HUES6 (cell line): Measurements from ENCODE around the gene HIF1AN.

Experiments
- H3K27ac ChIP-seq: 2 replicates; pipeline ENCODE4 v1.7.0; 2013; ENCODE audit warnings: low read depth, mild to moderate bottlenecking, low read length, inconsistent platforms
- H3K27me3 ChIP-seq: 2 replicates; pipeline ENCODE4 v1.6.1; 2013; ENCODE audit warnings: low read length; ENCODE audit not compliant: control insufficient read depth, insufficient read depth
- H3K36me3 ChIP-seq: 2 replicates; pipeline ENCODE4 v1.6.1; 2013; ENCODE audit warnings: low read length; ENCODE audit not compliant: control insufficient read depth, insufficient read depth
- H3K4me1 ChIP-seq: 2 replicates; pipeline ENCODE4 v1.6.1; 2013; ENCODE audit warnings: low read length; ENCODE audit not compliant: control insufficient read depth, insufficient read depth
- H3K4me3 ChIP-seq: 2 replicates; pipeline ENCODE4 v1.5.1; 2013; ENCODE audit warnings: low read depth, low read length
- H3K9ac ChIP-seq: one replicate; pipeline ENCODE4 v1.6.1; 2013; ENCODE audit warnings: mild to moderate bottlenecking, low read length
- H3K9me3 ChIP-seq: 2 replicates; pipeline ENCODE4 v1.6.1; 2013; ENCODE audit warnings: low read depth, low read length; ENCODE audit not compliant: control insufficient read depth, insufficient read depth

Gene HIF1AN

DNA sequence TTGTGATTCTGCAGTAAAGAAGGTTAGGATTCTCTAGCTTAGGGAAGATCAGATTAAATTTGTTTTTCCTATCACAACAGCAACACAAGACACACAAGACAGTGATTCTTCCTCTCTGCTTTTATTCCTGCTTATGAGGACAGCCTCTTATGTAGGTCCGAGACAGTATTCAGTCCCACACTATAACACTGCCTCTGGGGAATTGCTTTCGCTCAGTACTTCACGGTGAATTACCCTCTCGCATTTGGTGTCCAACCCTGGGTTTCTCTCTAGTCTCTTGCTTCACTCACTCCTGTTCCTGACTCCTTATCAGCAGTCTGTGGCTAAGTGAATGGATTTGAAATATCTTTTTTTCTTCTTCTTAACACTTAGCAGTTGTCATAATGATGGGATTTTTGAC lies 1.7 kb downstream of the HIF1AN start:
- Histone ChIP-seq H3K9me3 (no peaks in the 10 kb centered on the region), H3K4me1 (peaks cover 7% of the 10 kb centered on the region), H3K27ac (no peak overlapping the region), H3K9ac (peak overlapping the region; percentile 12), H3K4me3 (no peak overlapping the region), H3K27me3 (no peaks in the 10 kb centered on the region), H3K36me3 (peaks cover 43% of the 10 kb centered on the region)

- Histone ChIP-seq H3K4me3 (no peak overlapping the region), H3K27me3 (no peaks in the 10 kb centered on the region), H3K36me3 (peaks cover 92% of the 10 kb centered on the region), H3K9ac (no peak overlapping the region), H3K4me1 (no peaks in the 10 kb centered on the region), H3K27ac (no peak overlapping the region), H3K9me3 (no peaks in the 10 kb centered on the region)
These were observed 9.2 kb downstream of the HIF1AN start for GRCh38 chr10:100544950-100545349.

DNA sequence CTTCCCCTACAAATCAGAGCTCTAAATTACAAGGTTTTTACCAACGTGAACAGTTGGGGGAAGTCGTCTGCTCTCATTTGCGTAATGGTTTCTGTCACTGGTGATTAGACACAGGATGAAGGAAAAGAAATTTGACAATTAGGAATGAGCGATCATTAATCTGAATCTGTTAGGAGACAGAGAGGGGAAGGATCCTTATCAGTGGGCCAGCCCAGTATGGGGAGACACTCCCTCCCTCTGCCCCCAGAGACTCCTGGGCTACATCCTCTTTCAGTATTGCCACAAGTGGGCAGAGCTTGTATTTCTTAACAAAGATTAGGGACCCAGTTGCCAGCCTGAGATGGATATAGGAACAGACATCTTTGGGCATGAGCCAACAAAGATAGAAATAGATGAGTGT lies 15.5 kb downstream of the HIF1AN start:
- no peak overlapping the region for H3K27ac ChIP-seq
- no peak overlapping the region for H3K4me3 ChIP-seq
- no peaks in the 10 kb centered on the region for H3K9me3 ChIP-seq
- no peaks in the 10 kb centered on the region for H3K27me3 ChIP-seq
- H3K36me3 ChIP-seq: peaks cover 62% of the 10 kb centered on the region
- no peak overlapping the region for H3K9ac ChIP-seq
- H3K4me1 ChIP-seq: no peaks in the 10 kb centered on the region

DNA sequence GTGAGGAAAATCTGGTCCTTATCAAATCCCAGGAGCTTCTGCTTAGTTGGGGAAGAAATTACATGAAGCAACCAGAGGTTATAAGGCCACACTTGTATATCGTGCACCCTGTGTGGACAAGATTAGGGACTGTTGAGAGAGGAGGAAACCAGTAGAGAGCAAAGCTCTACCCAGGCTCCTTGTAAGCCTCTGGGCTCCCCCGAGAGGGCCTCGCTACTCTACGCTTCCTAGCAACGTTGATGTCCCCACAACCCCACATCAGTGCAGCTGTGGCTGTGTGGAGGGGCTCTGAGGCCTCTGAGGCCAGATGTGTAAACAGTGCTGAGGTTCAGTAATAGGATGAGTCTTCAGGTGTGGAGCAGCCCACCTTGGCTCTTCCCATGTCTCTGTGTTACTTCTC lies 16.0 kb downstream of the HIF1AN start:
- no peaks in the 10 kb centered on the region for H3K27me3 ChIP-seq
- peak overlapping the region; percentile 23 for H3K9ac ChIP-seq
- no peak overlapping the region for H3K4me3 ChIP-seq
- peaks cover 65% of the 10 kb centered on the region for H3K36me3 ChIP-seq
- H3K27ac ChIP-seq: no peak overlapping the region
- no peaks in the 10 kb centered on the region for H3K9me3 ChIP-seq
- no peaks in the 10 kb centered on the region for H3K4me1 ChIP-seq

DNA sequence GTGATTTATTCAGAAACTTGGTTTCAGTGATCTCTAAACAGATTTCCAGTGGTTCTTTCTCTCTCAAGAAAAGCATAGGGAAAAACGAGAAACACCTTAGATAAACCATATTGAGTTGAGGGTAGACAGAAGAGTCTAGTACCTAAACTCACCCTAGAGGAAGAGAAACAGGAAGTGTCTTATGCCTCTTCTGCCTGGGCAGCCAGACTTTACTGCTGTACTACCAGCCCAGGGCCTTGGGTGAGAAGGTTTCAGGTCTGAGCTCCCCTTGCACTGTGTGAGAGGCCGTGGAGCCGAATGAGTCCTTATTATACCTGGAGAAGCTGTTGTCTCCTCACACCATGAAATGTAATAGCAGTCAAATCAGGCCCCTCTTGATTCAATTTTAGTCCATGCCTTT lies 18.2 kb downstream of the HIF1AN start:
- Histone ChIP-seq H3K9ac (no peak overlapping the region), H3K4me3 (no peak overlapping the region), H3K36me3 (peaks cover 53% of the 10 kb centered on the region), H3K9me3 (no peaks in the 10 kb centered on the region), H3K27ac (no peak overlapping the region), H3K27me3 (no peaks in the 10 kb centered on the region), H3K4me1 (no peaks in the 10 kb centered on the region)

GRCh38 chr10:100554902-100555301 lies 19.2 kb downstream of the HIF1AN start:
- no peak overlapping the region for H3K4me3 ChIP-seq
- H3K9ac ChIP-seq: no peak overlapping the region
- H3K27me3 ChIP-seq: no peaks in the 10 kb centered on the region
- no peaks in the 10 kb centered on the region for H3K9me3 ChIP-seq
- peaks cover 43% of the 10 kb centered on the region for H3K36me3 ChIP-seq
- no peaks in the 10 kb centered on the region for H3K4me1 ChIP-seq
- H3K27ac ChIP-seq: no peak overlapping the region

DNA sequence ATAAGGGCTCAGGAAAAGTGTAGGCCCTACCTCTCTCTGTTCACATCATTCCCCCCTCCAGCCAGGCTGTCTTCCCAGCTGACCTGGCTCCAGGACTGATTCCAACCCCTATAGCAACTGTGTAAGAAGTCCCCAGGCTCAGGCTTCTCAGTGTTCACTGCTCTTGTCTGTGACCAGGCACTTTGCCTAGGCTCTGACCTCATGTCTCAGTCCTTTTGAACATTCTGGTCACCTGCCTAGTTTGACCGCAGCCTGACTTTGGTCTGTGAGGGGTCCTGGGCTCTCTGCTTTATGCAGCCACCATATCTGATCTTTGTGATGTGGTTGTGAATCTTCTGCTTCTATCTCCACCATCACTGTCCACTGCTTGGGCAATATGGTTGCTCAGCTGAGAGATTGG lies 24.5 kb downstream of the HIF1AN start:
- no peak overlapping the region for H3K9ac ChIP-seq
- peaks cover 30% of the 10 kb centered on the region for H3K27me3 ChIP-seq
- H3K4me1 ChIP-seq: no peaks in the 10 kb centered on the region
- H3K27ac ChIP-seq: no peak overlapping the region
- H3K36me3 ChIP-seq: peaks cover 16% of the 10 kb centered on the region
- H3K4me3 ChIP-seq: no peak overlapping the region
- H3K9me3 ChIP-seq: no peaks in the 10 kb centered on the region

GRCh38 chr10:100561005-100561404 lies 25.3 kb downstream of the HIF1AN start:
- H3K4me1 ChIP-seq: no peaks in the 10 kb centered on the region
- H3K4me3 ChIP-seq: no peak overlapping the region
- H3K27ac ChIP-seq: no peak overlapping the region
- no peaks in the 10 kb centered on the region for H3K9me3 ChIP-seq
- peaks cover 38% of the 10 kb centered on the region for H3K27me3 ChIP-seq
- H3K9ac ChIP-seq: no peak overlapping the region
- H3K36me3 ChIP-seq: peaks cover 16% of the 10 kb centered on the region

DNA sequence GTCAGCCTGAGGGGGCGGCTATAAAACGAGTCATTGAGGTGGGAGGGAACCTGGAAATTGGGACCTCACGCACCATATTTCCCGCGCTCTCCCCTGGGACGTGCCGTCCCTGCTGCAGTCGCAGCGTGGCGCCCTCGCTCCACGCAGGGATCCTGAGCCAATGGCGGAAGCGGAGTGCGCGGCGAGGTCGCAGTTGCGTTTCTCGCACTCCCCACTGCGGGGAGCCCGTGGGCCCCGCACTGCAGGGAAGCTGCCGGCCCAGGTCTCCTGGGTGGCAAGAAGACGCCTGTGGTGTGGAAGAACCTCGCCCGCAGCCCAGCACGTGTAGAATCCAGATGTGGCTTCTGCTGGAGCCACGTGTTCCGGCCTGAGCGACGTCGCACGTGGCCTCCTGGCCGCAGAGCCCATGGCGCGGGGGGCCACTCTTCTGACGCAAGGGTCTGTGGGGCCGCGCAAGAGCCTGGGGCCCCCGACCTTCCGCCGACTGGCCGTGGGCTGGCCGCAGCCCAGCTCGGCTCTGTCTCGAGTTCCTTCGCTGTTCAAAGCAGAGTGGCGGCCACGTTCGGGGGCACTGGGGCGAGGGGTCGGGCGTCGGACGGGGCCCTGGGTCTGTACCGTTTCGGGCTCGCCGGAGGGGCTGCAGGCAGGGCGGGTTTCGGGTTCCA lies 26.4 kb downstream of the HIF1AN start:
- Histone ChIP-seq H3K4me3 (peak overlapping the region; percentile 17; the same call in 1 of the 2 replicates), H3K27me3 (peaks cover 49% of the 10 kb centered on the region), H3K27ac (no peak overlapping the region), H3K4me1 (no peaks in the 10 kb centered on the region), H3K9me3 (no peaks in the 10 kb centered on the region), H3K9ac (no peak overlapping the region), H3K36me3 (peaks cover 6% of the 10 kb centered on the region; the same call in 1 of the 2 replicates)

DNA sequence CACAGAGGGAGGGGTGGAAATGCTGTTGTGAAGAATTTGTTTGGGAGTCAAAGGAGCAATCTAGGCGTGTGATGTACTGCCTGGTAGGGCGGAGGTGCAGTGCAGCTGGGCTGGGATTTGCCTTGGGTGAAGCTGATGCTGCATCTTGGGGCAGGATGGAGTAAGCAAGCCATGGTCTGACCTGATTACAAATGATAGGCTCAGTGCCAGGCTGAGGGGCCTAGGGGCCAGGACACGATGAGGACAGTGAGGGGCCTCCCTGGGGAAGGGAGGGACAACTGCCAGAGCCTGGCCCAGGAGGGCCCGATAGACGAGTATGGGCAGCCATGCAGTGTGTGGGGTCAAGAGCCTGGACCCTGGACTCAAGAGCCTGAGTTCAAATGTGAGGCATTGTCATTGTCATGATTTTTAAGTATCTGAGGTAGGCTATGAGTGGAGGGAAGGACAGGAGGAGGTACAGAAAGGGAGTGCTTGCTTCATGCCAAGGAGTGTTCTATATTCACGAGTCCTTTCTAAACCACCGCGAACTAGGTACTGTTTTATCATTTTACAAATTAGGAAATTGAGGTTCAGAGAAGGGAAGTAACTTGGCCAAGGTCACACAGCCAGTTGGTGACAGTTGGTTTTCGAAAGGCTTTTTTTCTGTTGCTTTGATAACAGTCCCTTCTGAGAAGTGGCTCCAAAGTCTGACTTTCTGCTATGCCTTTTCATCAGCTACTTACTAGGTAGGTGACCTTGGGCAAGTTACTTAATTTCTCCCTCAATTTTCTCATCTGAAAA lies 29.7 kb downstream of the HIF1AN start:
- Histone ChIP-seq H3K36me3 (no peaks in the 10 kb centered on the region), H3K27ac (no peak overlapping the region), H3K4me1 (peaks cover 5% of the 10 kb centered on the region; the same call in 1 of the 2 replicates), H3K9me3 (no peaks in the 10 kb centered on the region), H3K27me3 (peaks cover 77% of the 10 kb centered on the region), H3K4me3 (no peak overlapping the region), H3K9ac (no peak overlapping the region)

DNA sequence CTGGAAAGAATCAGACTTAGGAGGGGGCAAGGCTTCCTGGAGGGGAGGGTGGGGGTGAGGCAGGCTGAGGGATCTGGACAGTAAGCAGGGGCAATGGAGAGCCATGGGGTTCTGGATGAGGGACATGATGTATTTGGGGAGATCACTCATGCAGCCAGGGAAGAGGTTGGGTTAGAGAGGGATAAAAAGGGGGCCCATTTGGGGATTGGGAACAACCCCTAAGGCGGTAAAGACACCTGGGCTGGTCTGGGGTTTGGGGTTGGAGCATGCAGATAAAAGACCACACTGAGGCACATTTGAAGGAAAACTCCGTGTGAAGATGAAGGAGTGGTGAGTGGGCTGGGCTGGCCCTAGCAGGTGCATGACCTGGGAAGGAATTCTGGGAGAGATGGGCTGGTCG lies 30.8 kb downstream of the HIF1AN start:
- Histone ChIP-seq H3K4me3 (no peak overlapping the region), H3K27me3 (peaks cover 75% of the 10 kb centered on the region), H3K36me3 (no peaks in the 10 kb centered on the region), H3K9ac (no peak overlapping the region), H3K4me1 (peaks cover 8% of the 10 kb centered on the region; the same call in 1 of the 2 replicates), H3K9me3 (no peaks in the 10 kb centered on the region), H3K27ac (no peak overlapping the region)
